GM20000 (cell line): ENCODE data around the gene ATG5.
A peak's percentile ranks its signal among the peaks of the same experiment; 100 is the strongest.

Experiments used
- DNase-seq: peaks from one replicate; pipeline ENCODE4 v3.0.0; 2012; ENCODE audit warnings: low spot score
- CTCF ChIP-seq: IDR thresholded peaks from 2 replicates; pipeline ENCODE4 v1.5.1; 2012; ENCODE audit warnings: mild to moderate bottlenecking, control low read depth; ENCODE audit errors: extremely low read depth, missing control alignments

ATG5 gene

GRCh38 chr6:106143665-106144064, 181.9 kb downstream of the ATG5 start:
- no peak for DNase-seq
- TF ChIP-seq CTCF = no peak

- TF ChIP-seq CTCF = no peak
- no peak for DNase-seq
Measured at GRCh38 chr6:106142876-106143431, 182.6 kb downstream of the ATG5 start.

- no peak for TF ChIP-seq CTCF
- DNase-seq = peak; percentile 66
Measured at GRCh38 chr6:106141441-106142237, 183.9 kb downstream of the ATG5 start.

GRCh38 chr6:106138151-106138550, 187.4 kb downstream of the ATG5 start:
- no peak for DNase-seq
- no peak for TF ChIP-seq CTCF

GRCh38 chr6:106136845-106137244, 188.7 kb downstream of the ATG5 start:
- no peak for TF ChIP-seq CTCF
- no peak for DNase-seq

GRCh38 chr6:106135911-106136571, 189.5 kb downstream of the ATG5 start:
- TF ChIP-seq CTCF = no peak
- no peak for DNase-seq
